VCaP (cell line): ENCODE measurements around the gene RP9.

ENCODE experiments used
- H3K27ac ChIP-seq: fragments of 450-650 bp; 2 replicates; pipeline ENCODE4 v1.5.1; 2017
- TF ChIP-seq, protein P1 (sequence below): fragments of 450-650 bp; conservative IDR thresholded peaks from 2 replicates; pipeline ENCODE4 v1.5.1; 2017; ENCODE audit warnings: mild to moderate bottlenecking, moderate library complexity

Gene RP9

GRCh38 chr7:33109005-33109757 is at the start of gene RP9:
Gene RP9, minus strand, starts transcription at chr7:33109404. Its CDS starts 32 bp downstream, at chr7:33109372.
- peak within 1 kb of the TSS; percentile 81 for H3K27ac ChIP-seq
- TF ChIP-seq, protein P1, sequence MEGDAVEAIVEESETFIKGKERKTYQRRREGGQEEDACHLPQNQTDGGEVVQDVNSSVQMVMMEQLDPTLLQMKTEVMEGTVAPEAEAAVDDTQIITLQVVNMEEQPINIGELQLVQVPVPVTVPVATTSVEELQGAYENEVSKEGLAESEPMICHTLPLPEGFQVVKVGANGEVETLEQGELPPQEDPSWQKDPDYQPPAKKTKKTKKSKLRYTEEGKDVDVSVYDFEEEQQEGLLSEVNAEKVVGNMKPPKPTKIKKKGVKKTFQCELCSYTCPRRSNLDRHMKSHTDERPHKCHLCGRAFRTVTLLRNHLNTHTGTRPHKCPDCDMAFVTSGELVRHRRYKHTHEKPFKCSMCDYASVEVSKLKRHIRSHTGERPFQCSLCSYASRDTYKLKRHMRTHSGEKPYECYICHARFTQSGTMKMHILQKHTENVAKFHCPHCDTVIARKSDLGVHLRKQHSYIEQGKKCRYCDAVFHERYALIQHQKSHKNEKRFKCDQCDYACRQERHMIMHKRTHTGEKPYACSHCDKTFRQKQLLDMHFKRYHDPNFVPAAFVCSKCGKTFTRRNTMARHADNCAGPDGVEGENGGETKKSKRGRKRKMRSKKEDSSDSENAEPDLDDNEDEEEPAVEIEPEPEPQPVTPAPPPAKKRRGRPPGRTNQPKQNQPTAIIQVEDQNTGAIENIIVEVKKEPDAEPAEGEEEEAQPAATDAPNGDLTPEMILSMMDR, result peak; percentile 92

DNA sequence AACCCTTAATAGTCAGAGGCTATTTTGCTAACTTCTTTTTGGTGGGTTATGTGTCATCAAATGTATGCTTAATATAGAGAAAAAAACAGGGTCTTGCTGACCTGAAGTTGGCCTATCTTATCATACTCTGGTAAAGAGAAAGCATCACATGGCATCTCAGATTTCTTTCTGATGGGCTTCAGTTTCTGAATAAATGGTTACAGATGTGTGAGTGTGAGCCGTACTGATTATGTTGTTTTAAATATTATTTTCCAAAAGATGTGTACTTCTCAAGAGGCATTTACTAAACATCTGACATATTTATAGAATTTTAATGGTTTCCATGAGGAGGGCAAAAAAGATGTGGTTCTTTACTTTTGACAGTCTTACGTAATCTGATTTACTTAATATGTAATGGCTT is 48.6 kb upstream of the RP9 start:
- H3K27ac ChIP-seq, result no peak overlapping the region
- TF ChIP-seq, protein P1, result no peak

DNA sequence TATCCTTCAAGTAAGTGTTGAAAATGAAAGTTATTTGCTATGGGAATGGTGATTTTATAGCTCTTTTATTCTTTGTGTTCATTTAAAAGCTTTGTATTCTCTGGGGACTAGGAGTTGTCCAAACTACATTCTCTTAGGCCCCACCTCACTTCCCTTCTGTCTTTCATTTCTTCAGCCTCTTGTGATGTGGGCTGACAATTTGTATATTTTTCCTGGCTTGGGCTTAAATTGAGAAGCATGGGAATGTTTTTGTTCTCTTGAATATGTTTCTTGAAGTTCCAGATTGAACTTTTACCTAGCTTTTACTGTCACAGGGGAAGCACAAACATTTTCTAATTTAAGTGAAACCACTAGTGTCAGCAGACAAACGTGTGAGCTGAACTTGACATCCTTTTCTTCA is 48.1 kb upstream of the RP9 start:
- TF ChIP-seq, protein P1, result no peak
- H3K27ac ChIP-seq, result no peak overlapping the region

DNA sequence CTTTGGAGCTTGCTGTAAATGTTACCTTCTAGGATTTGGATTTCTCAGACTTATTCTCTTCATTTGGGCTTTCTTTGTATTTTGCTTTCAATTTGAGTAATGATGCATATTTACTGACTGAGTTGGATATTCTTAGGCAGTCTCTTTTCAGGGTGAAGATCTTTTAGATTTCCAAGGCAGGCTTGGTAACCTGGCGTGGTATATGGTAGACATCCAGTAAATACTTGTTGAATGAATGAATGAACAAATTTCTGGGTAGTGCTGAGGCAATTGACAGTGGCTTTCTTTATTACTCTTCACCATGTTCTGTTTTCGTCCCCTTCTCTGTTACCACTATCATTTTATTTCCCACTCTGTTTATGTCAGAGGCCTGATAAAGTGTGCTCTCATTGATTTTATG is 47.2 kb upstream of the RP9 start:
- no peak overlapping the region for H3K27ac ChIP-seq
- TF ChIP-seq, protein P1, result no peak

DNA sequence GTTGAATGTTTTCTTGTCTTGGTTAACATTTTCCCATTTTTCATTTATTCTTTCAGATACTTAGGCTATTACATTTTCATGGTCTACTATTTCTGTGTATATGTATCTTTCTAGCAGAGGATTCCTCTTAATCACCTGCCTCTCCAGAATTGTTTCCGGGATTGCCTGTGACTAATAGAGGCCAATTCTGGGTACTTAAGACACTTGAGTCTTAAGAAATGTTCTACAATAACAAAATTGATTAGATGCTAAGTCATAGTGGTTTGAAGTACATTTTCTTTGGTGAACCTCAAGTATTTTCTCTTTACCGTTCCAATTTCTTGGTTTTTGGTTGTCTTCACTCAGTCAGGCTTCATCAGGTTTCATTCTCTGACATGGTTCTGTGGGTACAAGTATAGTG is 46.6 kb upstream of the RP9 start:
- TF ChIP-seq, protein P1, result no peak
- no peak overlapping the region for H3K27ac ChIP-seq

GRCh38 chr7:33152087-33152486 is 42.9 kb upstream of the RP9 start:
- TF ChIP-seq, protein P1, result no peak
- no peak overlapping the region for H3K27ac ChIP-seq

GRCh38 chr7:33145156-33145555 is 36.0 kb upstream of the RP9 start:
- H3K27ac ChIP-seq, result no peak overlapping the region
- TF ChIP-seq, protein P1, result no peak
